MM.1S (cell line): Measurements from ENCODE around the gene PPP2R2C.

Experiments
- CTCF ChIP-seq: fragments of 300-600 bp; sonication (generic); IDR thresholded peaks from 2 replicates; pipeline ENCODE4 v1.5.1; 2016; ENCODE audit warnings: antibody characterized with exemption, low read length, mixed read lengths
- EZH2phosphoT487 ChIP-seq: fragments of 300-600 bp; sonication (generic); IDR thresholded peaks from 2 replicates; pipeline ENCODE4 v1.6.1; 2018; ENCODE audit warnings: antibody characterized with exemption, low read length

GRCh38 chr4:6449746-6450369, 22.6 kb downstream of the PPP2R2C start:
- TF ChIP-seq CTCF (no peak), EZH2phosphoT487 (no peak)
